OCI-LY7 (cell line): Measurements from ENCODE around the gene AXDND1. TPM values are rescaled to one million over a fixed set of nuclear protein-coding genes. Genes with fewer than 3 reads are reported as not detected.

Experiments
- BruUV-seq: library from RNA; stranded (reverse); fragments of 400-500 nt; replicated peaks from 2 replicates; lab custom pipeline; 2021; lab: Mats Ljungman, UMichigan
- CTCF ChIA-PET: fragments of 300-600 bp; sonication (Branson Sonifier 250); formaldehyde crosslinking; loops from one replicate; lab custom pipeline; 2022; ENCODE audit warnings: antibody characterized with exemption; ENCODE audit not compliant: unreplicated experiment; lab: Charles Lee
- POLR2A ChIA-PET: fragments of 300-600 bp; sonication (Branson Sonifier 250); formaldehyde crosslinking; loops from one replicate; lab custom pipeline; 2022; ENCODE audit warnings: antibody characterized with exemption; lab: Charles Lee
- DNase-seq: peaks from one replicate; pipeline ENCODE4 v3.0.0-alpha.2; 2015; ENCODE audit warnings: low spot score
- H2AFZ ChIP-seq: fragments of 200-600 bp; sonication (generic), shearing (Covaris generic); 2 replicates; pipeline ENCODE4 v1.6.1; 2014; ENCODE audit warnings: mild to moderate bottlenecking, antibody characterized with exemption, low read length, moderate library complexity
- H3K27ac ChIP-seq: fragments of 200-600 bp; sonication (generic); 2 replicates; pipeline ENCODE4 v1.5.1; 2014; ENCODE audit warnings: mixed run types, low read depth, mild to moderate bottlenecking, moderate library complexity, low read length, inconsistent platforms; ENCODE audit not compliant: poor library complexity, severe bottlenecking
- H3K36me3 ChIP-seq: fragments of 200-600 bp; sonication (generic); 2 replicates; pipeline ENCODE4 v1.6.1; 2014; ENCODE audit warnings: mild to moderate bottlenecking, antibody characterized with exemption, low read length, moderate library complexity, mixed read lengths; ENCODE audit not compliant: insufficient read depth
- H3K4me1 ChIP-seq: fragments of 200-600 bp; sonication (generic); 2 replicates; pipeline ENCODE4 v1.5.1; 2014; ENCODE audit warnings: mild to moderate bottlenecking, low read length; ENCODE audit not compliant: insufficient read depth, poor library complexity, severe bottlenecking
- H3K4me2 ChIP-seq: fragments of 200-600 bp; sonication (generic); 2 replicates; pipeline ENCODE4 v1.6.1; 2014; ENCODE audit warnings: mild to moderate bottlenecking, low read length
- H3K4me3 ChIP-seq: fragments of 200-600 bp; sonication (generic); 2 replicates; pipeline ENCODE4 v1.5.1; 2014; ENCODE audit warnings: mild to moderate bottlenecking, low read depth, low read length; ENCODE audit not compliant: poor library complexity, severe bottlenecking
- H3K79me2 ChIP-seq: fragments of 200-600 bp; sonication (generic); 2 replicates; pipeline ENCODE4 v1.6.1; 2016; ENCODE audit warnings: low read depth, mild to moderate bottlenecking, low read length, moderate library complexity, mixed read lengths; ENCODE audit not compliant: insufficient read depth
- H3K9me2 ChIP-seq: fragments of 200-600 bp; sonication (generic); 2 replicates; pipeline ENCODE4 v1.6.1; 2016; ENCODE audit warnings: mild to moderate bottlenecking, low read length, mixed read lengths; ENCODE audit not compliant: insufficient read depth
- H3K9me3 ChIP-seq: fragments of 200-600 bp; sonication (generic); 2 replicates; pipeline ENCODE4 v1.6.1; 2014; ENCODE audit warnings: mild to moderate bottlenecking, mixed run types, low read length, mixed read lengths
- H4K20me1 ChIP-seq: fragments of 200-600 bp; sonication (generic); 2 replicates; pipeline ENCODE4 v1.6.1; 2014; ENCODE audit warnings: mild to moderate bottlenecking, antibody characterized with exemption, low read length, moderate library complexity, mixed read lengths; ENCODE audit not compliant: insufficient read depth
- CTCF ChIP-seq: fragments of 200-600 bp; sonication (generic); conservative IDR thresholded peaks from 2 replicates; pipeline ENCODE4 v1.5.1; 2014; ENCODE audit warnings: mild to moderate bottlenecking, antibody characterized with exemption, low read length, moderate library complexity, mixed read lengths
- EZH2phosphoT487 ChIP-seq: fragments of 200-600 bp; sonication (generic); IDR thresholded peaks from 2 replicates; pipeline ENCODE4 v1.6.1; 2018; ENCODE audit warnings: low read depth, borderline replicate concordance, mild to moderate bottlenecking, mixed run types, antibody characterized with exemption, low read length, moderate library complexity, mixed read lengths
- intact Hi-C: fragments of 100-400 bp; cut with micrococcal nuclease; formaldehyde crosslinking; loops from one replicate; pipeline ENCODE4 v1.10.0; 2022; ENCODE audit not compliant: unreplicated experiment
- total RNA-seq, 2 experiments: library from RNA; depleted of rRNA in 1 of 2; stranded (reverse); fragments of >200 nt in 1 of 2; shearing (Covaris generic) in 1 of 2; gene quantifications; 2 replicates each; pipeline ENCODE4 v1.2.3, GENCODE V29; 2014 to 2022

AXDND1 gene
- total RNA-seq, 2 experiments from 2014 or later: 0.16 to 1.8 TPM

- Histone ChIP-seq H3K79me2 (no peaks in the 10 kb centered on the region), H3K4me1 (no peaks in the 10 kb centered on the region), H4K20me1 (no peaks in the 10 kb centered on the region), H3K4me3 (no peak overlapping the region), H3K4me2 (no peak overlapping the region), H2AFZ (no peak overlapping the region), H3K9me2 (no peaks in the 10 kb centered on the region), H3K27ac (no peak overlapping the region), H3K36me3 (no peaks in the 10 kb centered on the region), H3K9me3 (peaks cover 4% of the 10 kb centered on the region; the same call in 1 of the 2 replicates)
- intact Hi-C loops: no loop called here
- no peak for DNase-seq
- BruUV-seq: no TSS peak
- no peak for TF ChIP-seq CTCF
- no peak for TF ChIP-seq EZH2phosphoT487
- POLR2A ChIA-PET: interaction anchor here (0.6 kb wide), 2 partner anchors 54 to 611 kb away, joined by 3 read pairs; no protein-coding TSS in a partner anchor
- CTCF ChIA-PET: no interaction called here
Observed at GRCh38 chr1:179490611-179491010, 124.8 kb downstream of the AXDND1 start.

GRCh38 chr1:179493323-179493722, 127.6 kb downstream of the AXDND1 start:
- no peak for DNase-seq
- no peak overlapping the region for H2AFZ ChIP-seq
- no peaks in the 10 kb centered on the region for H3K9me3 ChIP-seq
- TF ChIP-seq CTCF: no peak
- TF ChIP-seq EZH2phosphoT487: no peak
- H3K4me1 ChIP-seq: peaks cover under 1% of the 10 kb centered on the region
- ChIA-PET POLR2A (no interaction called here), CTCF (no interaction called here)
- 0 out of 2 replicates have a peak, but pooled peaks cover 5% of the 10 kb centered on the region for H3K9me2 ChIP-seq
- intact Hi-C loops: no loop called here
- H3K36me3 ChIP-seq: no peaks in the 10 kb centered on the region
- H3K4me2 ChIP-seq: no peak overlapping the region
- no peak overlapping the region for H3K27ac ChIP-seq
- no peaks in the 10 kb centered on the region for H4K20me1 ChIP-seq
- H3K79me2 ChIP-seq: no peaks in the 10 kb centered on the region
- BruUV-seq: no TSS peak
- no peak overlapping the region for H3K4me3 ChIP-seq

GRCh38 chr1:179506199-179506598, 140.4 kb downstream of the AXDND1 start:
- POLR2A ChIA-PET: interaction anchor here (0.6 kb wide), 3 partner anchors 266 to 649 kb away, joined by 3 to 5 read pairs (median 3); no protein-coding TSS in a partner anchor
- no peaks in the 10 kb centered on the region for H3K9me2 ChIP-seq
- no peaks in the 10 kb centered on the region; the same call in 1 of the 2 replicates for H3K36me3 ChIP-seq
- peaks cover 31% of the 10 kb centered on the region for H3K4me1 ChIP-seq
- H3K4me3 ChIP-seq: no peak overlapping the region
- H4K20me1 ChIP-seq: no peaks in the 10 kb centered on the region
- intact Hi-C loops: loop anchor here (10.0 kb wide), 1 partner anchor 381 kb away; no protein-coding TSS in a partner anchor
- H2AFZ ChIP-seq: no peak overlapping the region
- CTCF ChIA-PET: no interaction called here
- TF ChIP-seq EZH2phosphoT487 (no peak), CTCF (peak; percentile 57; the same call in 1 of the 2 replicates)
- peaks cover 4% of the 10 kb centered on the region; the same call in 1 of the 2 replicates for H3K9me3 ChIP-seq
- H3K79me2 ChIP-seq: no peaks in the 10 kb centered on the region
- BruUV-seq: no TSS peak
- H3K27ac ChIP-seq: no peak overlapping the region
- DNase-seq: peak; percentile 19
- H3K4me2 ChIP-seq: no peak overlapping the region
